Activated CD4-positive, CD25-positive, alpha-beta regulatory T cell (primary cell): ENCODE results near the gene PLA2G2C.

Experiments used
- DNase-seq, 4 experiments: peaks; one replicate each; lab custom pipeline; 2025; lab: John Stamatoyannopoulos, UW

PLA2G2C gene

GRCh38 chr1:20152599-20152930 lies 33.8 kb downstream of the PLA2G2C start:
- no peak for DNase-seq

GRCh38 chr1:20151906-20152598 lies 34.3 kb downstream of the PLA2G2C start:
- DNase-seq: peak; percentile 48 to 74 (median 68)

- DNase-seq: no peak
Observed at GRCh38 chr1:20150969-20151368, 35.3 kb downstream of the PLA2G2C start.

- DNase-seq: no peak
Observed at GRCh38 chr1:20150326-20150705, 36.0 kb downstream of the PLA2G2C start.

- no peak for DNase-seq
Observed at GRCh38 chr1:20149601-20150325, 36.6 kb downstream of the PLA2G2C start.

- DNase-seq: no peak
Observed at GRCh38 chr1:20148571-20149500, 37.5 kb downstream of the PLA2G2C start.

GRCh38 chr1:20147846-20148570 lies 38.3 kb downstream of the PLA2G2C start:
- no peak for DNase-seq

- DNase-seq: no peak
Observed at GRCh38 chr1:20143734-20144565, 42.4 kb downstream of the PLA2G2C start.

- DNase-seq: no peak
Observed at GRCh38 chr1:20143318-20143717, 43.0 kb downstream of the PLA2G2C start.

- no peak for DNase-seq
Observed at GRCh38 chr1:20142001-20142710, 44.2 kb downstream of the PLA2G2C start.

GRCh38 chr1:20141466-20141865 lies 44.9 kb downstream of the PLA2G2C start:
- no peak for DNase-seq

- DNase-seq: no peak
Observed at GRCh38 chr1:20141001-20141400, 45.3 kb downstream of the PLA2G2C start.

GRCh38 chr1:20139776-20140612 lies 46.3 kb downstream of the PLA2G2C start:
- no peak for DNase-seq

- DNase-seq: no peak
Observed at GRCh38 chr1:20138961-20139550, 47.3 kb downstream of the PLA2G2C start, which contains the start of gene PLA2G2F. PLA2G2F (plus strand) TSS chr1:20139323; CDS start chr1:20139428, 105 bp downstream.

GRCh38 chr1:20138346-20138745 lies 48.0 kb downstream of the PLA2G2C start:
- DNase-seq: no peak

GRCh38 chr1:20137604-20138003 lies 48.7 kb downstream of the PLA2G2C start:
- DNase-seq: no peak

- DNase-seq: no peak
Observed at GRCh38 chr1:20137055-20137454, 49.3 kb downstream of the PLA2G2C start.

- no peak for DNase-seq
Observed at GRCh38 chr1:20136249-20136648, 50.1 kb downstream of the PLA2G2C start.

GRCh38 chr1:20134995-20135394 lies 51.3 kb downstream of the PLA2G2C start:
- DNase-seq: no peak
